RWPE2 (cell line): ENCODE data around the gene FOXS1.

Experiments used
- ATAC-seq: fragments of 200-7000 bp; cut with Tn5 transposase; 3 replicates; pipeline ENCODE4 v1.9.1; 2021; ENCODE audit warnings: low read depth
- DNase-seq: peaks from one replicate; pipeline ENCODE4 v3.0.0-alpha.2; 2020; ENCODE audit warnings: low spot score
- H3K27ac ChIP-seq: fragments of 450-650 bp; 2 replicates; pipeline ENCODE4 v1.5.1; 2017; ENCODE audit warnings: mild to moderate bottlenecking; ENCODE audit not compliant: poor library complexity, severe bottlenecking
- H3K27me3 ChIP-seq: fragments of 250-450 bp; sonication (Bioruptor Pico); 2 replicates; pipeline ENCODE4 v1.5.1; 2021; ENCODE audit warnings: mild to moderate bottlenecking, moderate library complexity; ENCODE audit not compliant: insufficient read depth, poor library complexity, severe bottlenecking
- H3K36me3 ChIP-seq: fragments of 250-450 bp; sonication (Bioruptor Pico); 2 replicates; pipeline ENCODE4 v1.5.1; 2020; ENCODE audit warnings: low read depth, mild to moderate bottlenecking, moderate library complexity
- H3K4me1 ChIP-seq: fragments of 250-450 bp; sonication (Bioruptor Pico); 2 replicates; pipeline ENCODE4 v1.5.1; 2021; ENCODE audit warnings: mild to moderate bottlenecking, moderate library complexity; ENCODE audit not compliant: insufficient read depth, poor library complexity, severe bottlenecking
- H3K4me3 ChIP-seq: fragments of 250-450 bp; sonication (Bioruptor Pico); 2 replicates; pipeline ENCODE4 v1.5.1; 2021; ENCODE audit warnings: mild to moderate bottlenecking, moderate library complexity; ENCODE audit not compliant: severe bottlenecking
- H3K9me3 ChIP-seq: fragments of 250-450 bp; sonication (Bioruptor Pico); 2 replicates; pipeline ENCODE4 v1.5.1; 2021; ENCODE audit warnings: mild to moderate bottlenecking, moderate library complexity; ENCODE audit not compliant: severe bottlenecking
- TF ChIP-seq, protein P1 (sequence below): fragments of 450-650 bp; IDR thresholded peaks from one replicate; pipeline ENCODE4 v1.5.1; 2017; ENCODE audit warnings: mild to moderate bottlenecking, moderate library complexity; ENCODE audit not compliant: poor library complexity, severe bottlenecking

The FOXS1 gene

DNA sequence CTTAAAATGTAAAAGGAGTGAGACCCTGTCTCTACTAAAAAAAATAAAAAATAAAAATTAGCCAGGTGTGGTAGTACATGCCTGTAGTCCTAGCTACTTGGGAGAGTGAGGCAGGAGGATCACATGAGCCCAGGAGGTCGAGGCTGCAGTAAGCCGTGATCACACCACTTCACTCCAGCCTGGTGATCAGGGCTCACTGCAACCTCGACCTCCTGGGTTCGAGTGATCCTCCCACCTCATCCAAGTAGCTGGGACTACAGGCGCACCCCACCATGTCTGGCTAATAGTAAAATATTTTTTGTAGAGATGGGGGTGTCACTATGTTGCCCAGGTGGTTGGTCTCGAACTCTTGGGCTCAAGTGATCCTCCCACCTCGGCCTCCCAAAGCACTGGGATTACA, 8.1 kb upstream of the FOXS1 start:
- Histone ChIP-seq H3K9me3 (no peaks in the 10 kb centered on the region), H3K27ac (no peak overlapping the region), H3K4me1 (no peaks in the 10 kb centered on the region), H3K4me3 (no peak overlapping the region), H3K27me3 (peaks cover 34% of the 10 kb centered on the region), H3K36me3 (no peaks in the 10 kb centered on the region)
- ATAC-seq (no peak), DNase-seq (peak; percentile 62)
- TF ChIP-seq, protein P1, sequence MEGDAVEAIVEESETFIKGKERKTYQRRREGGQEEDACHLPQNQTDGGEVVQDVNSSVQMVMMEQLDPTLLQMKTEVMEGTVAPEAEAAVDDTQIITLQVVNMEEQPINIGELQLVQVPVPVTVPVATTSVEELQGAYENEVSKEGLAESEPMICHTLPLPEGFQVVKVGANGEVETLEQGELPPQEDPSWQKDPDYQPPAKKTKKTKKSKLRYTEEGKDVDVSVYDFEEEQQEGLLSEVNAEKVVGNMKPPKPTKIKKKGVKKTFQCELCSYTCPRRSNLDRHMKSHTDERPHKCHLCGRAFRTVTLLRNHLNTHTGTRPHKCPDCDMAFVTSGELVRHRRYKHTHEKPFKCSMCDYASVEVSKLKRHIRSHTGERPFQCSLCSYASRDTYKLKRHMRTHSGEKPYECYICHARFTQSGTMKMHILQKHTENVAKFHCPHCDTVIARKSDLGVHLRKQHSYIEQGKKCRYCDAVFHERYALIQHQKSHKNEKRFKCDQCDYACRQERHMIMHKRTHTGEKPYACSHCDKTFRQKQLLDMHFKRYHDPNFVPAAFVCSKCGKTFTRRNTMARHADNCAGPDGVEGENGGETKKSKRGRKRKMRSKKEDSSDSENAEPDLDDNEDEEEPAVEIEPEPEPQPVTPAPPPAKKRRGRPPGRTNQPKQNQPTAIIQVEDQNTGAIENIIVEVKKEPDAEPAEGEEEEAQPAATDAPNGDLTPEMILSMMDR = no peak

DNA sequence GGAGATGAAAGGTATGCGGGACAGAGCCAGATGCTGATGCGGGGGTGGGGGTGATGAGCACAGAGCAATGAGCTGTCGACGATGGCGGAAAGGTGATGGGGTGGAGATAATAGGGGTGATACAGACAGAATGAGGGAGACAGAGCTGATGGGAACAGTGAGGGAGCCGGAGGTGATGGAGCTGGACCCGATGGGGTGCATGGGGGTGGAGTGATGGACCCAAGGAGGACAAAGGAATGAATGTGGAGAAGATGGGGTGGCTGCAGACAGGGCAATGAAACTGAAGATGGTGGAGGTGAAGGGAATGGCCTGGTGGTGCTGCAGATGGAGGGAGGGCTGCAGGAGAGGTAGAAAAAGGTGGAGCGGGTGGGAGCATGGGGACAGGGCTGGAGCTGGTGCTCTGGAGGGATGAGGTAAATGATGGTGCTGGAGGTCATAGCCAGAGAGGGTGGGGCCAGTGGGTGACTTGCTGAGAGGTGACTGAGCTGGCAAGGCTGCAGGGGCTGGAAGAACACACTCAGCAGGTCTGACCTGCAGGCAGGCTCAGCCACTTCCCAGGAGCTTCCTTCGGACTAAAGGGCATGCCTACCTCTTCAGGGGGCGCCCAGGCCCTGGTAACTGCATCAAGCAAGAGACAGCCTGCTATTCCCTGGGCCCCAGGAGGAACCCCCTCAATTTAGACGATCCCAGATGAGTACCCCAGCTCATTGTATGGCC, 6.0 kb upstream of the FOXS1 start:
- Histone ChIP-seq H3K9me3 (no peaks in the 10 kb centered on the region), H3K36me3 (no peaks in the 10 kb centered on the region), H3K27me3 (peaks cover 23% of the 10 kb centered on the region), H3K4me3 (no peak overlapping the region), H3K4me1 (no peaks in the 10 kb centered on the region), H3K27ac (no peak overlapping the region)
- ATAC-seq = no peak; the same call in 2 of the 3 replicates
- TF ChIP-seq, protein P1 = no peak
- DNase-seq = peak; percentile 76

DNA sequence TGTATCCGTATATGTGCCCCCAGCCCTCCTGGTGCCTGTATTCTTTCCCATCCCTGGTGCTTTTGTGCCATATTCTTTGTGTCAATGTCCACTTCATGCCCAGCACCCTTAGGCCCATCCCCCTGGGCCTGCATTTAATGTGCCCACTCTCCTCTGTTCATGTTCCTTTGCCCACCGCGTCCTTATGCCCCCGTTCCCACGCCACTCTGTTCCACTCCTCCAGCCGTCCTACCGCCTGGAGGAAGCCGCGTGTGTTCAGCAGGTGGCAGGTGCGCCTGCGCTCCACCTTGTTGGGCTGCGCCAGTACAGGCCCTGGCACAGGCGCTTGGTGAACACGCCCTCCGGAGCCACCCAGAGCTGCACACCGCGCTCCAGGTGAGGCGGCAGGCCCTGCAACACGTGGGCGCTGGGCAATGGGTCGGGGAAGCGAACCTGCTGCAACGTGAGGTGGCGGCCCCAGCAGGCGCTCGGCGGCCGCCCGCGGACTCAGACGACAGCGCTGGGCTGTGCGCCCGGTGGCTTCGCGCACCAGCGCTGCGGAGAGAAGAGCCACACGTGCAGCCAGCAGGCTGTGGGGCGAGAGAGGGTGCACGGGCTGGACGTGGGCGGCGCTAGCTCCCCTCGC, 4.0 kb upstream of the FOXS1 start:
- Histone ChIP-seq H3K27ac (no peak overlapping the region), H3K27me3 (peaks cover 17% of the 10 kb centered on the region), H3K4me1 (no peaks in the 10 kb centered on the region), H3K9me3 (no peaks in the 10 kb centered on the region), H3K4me3 (no peak overlapping the region), H3K36me3 (no peaks in the 10 kb centered on the region)
- TF ChIP-seq, protein P1 = no peak
- DNase-seq (peak; percentile 78), ATAC-seq (peak; percentile 57)

DNA sequence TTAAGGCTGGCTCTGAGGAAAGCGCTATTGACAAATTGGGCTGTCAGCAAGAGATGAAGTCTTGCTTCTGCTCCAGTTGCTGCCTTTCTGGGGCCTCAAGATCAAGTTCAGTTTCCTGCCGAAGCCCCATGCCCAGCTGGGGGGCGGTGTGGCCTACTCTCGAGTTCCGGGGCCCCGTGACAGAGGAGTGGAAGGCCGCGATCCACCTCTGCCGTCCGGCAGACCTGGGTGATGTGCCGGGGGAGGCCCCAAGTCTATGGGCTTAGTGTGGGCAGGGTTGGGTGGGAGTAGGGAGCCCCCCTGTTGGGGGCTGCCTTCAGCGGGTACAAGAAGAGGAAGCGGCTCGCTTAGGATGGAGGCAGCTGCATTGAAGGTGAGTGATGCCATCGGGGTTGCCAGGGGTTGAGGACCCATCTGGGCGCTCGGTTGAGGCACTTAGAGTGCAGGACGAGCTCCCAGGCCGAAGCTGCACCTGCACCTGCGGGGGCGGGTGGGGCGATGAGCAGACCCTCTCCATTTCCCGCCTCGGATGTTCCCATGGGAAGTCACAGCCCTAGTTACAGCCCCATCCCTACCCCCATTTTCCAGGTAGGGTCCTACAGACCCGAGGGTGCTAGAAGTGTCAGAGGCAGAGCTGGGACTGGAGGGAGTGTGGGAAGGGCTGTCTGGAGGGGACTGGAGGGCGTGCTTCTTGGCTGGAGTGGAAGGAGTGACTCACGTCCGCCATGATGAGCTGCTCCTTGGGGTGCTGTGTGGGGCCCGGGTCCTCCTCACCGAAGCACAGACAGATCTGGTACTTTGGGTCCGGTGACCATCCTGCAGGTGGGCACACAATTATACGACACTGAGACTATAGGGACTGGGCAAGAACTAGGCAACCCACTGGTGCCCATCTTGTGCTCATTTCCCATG, 2.9 kb upstream of the FOXS1 start:
- ATAC-seq = no peak
- H3K4me1 ChIP-seq = no peaks in the 10 kb centered on the region
- H3K36me3 ChIP-seq = no peaks in the 10 kb centered on the region
- H3K27me3 ChIP-seq = peaks cover 17% of the 10 kb centered on the region
- no peaks in the 10 kb centered on the region for H3K9me3 ChIP-seq
- TF ChIP-seq, protein P1 = no peak
- no peak overlapping the region for H3K27ac ChIP-seq
- peak; percentile 80 for DNase-seq
- H3K4me3 ChIP-seq = no peak overlapping the region
